WTC11 (cell line): ENCODE data around the gene SLC45A3.

Experiments used
- CREB1 ChIP-seq: sonication (generic); formaldehyde crosslinking; IDR thresholded peaks from 2 replicates; pipeline ENCODE4 v1.8.0; 2023; ENCODE audit warnings: mild to moderate bottlenecking, missing genetic modification reagents
- MAX ChIP-seq: sonication (generic); formaldehyde crosslinking; IDR thresholded peaks from 2 replicates; pipeline ENCODE4 v1.8.0; 2022; ENCODE audit warnings: mild to moderate bottlenecking, missing genetic modification reagents
- NFYB ChIP-seq: sonication (generic); formaldehyde crosslinking; conservative IDR thresholded peaks from 2 replicates; pipeline ENCODE4 v1.8.0; 2022; ENCODE audit warnings: low read depth, missing genetic modification reagents
- TF ChIP-seq, protein P1 (sequence below): sonication (generic); formaldehyde crosslinking; IDR thresholded peaks from 2 replicates; pipeline ENCODE4 v1.8.1; 2023; ENCODE audit warnings: mild to moderate bottlenecking, missing genetic modification reagents
- TF ChIP-seq, protein P2 (sequence below): fragments of 200-600 bp; IDR thresholded peaks from 2 replicates; pipeline ENCODE4 v1.8.0; 2022; ENCODE audit warnings: antibody characterized with exemption
- TF ChIP-seq, protein P3 (sequence below): sonication (generic); formaldehyde crosslinking; IDR thresholded peaks from 2 replicates; pipeline ENCODE4 v1.8.1; 2023; ENCODE audit warnings: mild to moderate bottlenecking, missing genetic modification reagents, moderate library complexity

- TF ChIP-seq, protein P1, sequence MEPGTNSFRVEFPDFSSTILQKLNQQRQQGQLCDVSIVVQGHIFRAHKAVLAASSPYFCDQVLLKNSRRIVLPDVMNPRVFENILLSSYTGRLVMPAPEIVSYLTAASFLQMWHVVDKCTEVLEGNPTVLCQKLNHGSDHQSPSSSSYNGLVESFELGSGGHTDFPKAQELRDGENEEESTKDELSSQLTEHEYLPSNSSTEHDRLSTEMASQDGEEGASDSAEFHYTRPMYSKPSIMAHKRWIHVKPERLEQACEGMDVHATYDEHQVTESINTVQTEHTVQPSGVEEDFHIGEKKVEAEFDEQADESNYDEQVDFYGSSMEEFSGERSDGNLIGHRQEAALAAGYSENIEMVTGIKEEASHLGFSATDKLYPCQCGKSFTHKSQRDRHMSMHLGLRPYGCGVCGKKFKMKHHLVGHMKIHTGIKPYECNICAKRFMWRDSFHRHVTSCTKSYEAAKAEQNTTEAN (CRISPR knock-in tag): no peak
- TF ChIP-seq, protein P2, sequence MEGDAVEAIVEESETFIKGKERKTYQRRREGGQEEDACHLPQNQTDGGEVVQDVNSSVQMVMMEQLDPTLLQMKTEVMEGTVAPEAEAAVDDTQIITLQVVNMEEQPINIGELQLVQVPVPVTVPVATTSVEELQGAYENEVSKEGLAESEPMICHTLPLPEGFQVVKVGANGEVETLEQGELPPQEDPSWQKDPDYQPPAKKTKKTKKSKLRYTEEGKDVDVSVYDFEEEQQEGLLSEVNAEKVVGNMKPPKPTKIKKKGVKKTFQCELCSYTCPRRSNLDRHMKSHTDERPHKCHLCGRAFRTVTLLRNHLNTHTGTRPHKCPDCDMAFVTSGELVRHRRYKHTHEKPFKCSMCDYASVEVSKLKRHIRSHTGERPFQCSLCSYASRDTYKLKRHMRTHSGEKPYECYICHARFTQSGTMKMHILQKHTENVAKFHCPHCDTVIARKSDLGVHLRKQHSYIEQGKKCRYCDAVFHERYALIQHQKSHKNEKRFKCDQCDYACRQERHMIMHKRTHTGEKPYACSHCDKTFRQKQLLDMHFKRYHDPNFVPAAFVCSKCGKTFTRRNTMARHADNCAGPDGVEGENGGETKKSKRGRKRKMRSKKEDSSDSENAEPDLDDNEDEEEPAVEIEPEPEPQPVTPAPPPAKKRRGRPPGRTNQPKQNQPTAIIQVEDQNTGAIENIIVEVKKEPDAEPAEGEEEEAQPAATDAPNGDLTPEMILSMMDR: no peak
- TF ChIP-seq, protein P3, sequence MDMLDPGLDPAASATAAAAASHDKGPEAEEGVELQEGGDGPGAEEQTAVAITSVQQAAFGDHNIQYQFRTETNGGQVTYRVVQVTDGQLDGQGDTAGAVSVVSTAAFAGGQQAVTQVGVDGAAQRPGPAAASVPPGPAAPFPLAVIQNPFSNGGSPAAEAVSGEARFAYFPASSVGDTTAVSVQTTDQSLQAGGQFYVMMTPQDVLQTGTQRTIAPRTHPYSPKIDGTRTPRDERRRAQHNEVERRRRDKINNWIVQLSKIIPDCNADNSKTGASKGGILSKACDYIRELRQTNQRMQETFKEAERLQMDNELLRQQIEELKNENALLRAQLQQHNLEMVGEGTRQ (CRISPR knock-in tag): no peak
- TF ChIP-seq CREB1 (CRISPR knock-in tag) (no peak), NFYB (CRISPR knock-in tag) (no peak), MAX (CRISPR knock-in tag) (no peak)
Measured at GRCh38 chr1:205678286-205679111, 1.8 kb downstream of the SLC45A3 start.
